ENCODE measurements around the gene SLC26A3.

Gene SLC26A3

GRCh38 chr7:107815254-107815882 lies 12.3 kb upstream of the SLC26A3 start:
- DNase-seq (ENCODE audit: low spot score) = peak; percentile 4

GRCh38 chr7:107813524-107813923 lies 10.5 kb upstream of the SLC26A3 start:
- DNase-seq (ENCODE audit: low spot score) = no peak

- no peak for DNase-seq (ENCODE audit: low spot score)
Observed at GRCh38 chr7:107811934-107812333, 8.9 kb upstream of the SLC26A3 start.

DNA sequence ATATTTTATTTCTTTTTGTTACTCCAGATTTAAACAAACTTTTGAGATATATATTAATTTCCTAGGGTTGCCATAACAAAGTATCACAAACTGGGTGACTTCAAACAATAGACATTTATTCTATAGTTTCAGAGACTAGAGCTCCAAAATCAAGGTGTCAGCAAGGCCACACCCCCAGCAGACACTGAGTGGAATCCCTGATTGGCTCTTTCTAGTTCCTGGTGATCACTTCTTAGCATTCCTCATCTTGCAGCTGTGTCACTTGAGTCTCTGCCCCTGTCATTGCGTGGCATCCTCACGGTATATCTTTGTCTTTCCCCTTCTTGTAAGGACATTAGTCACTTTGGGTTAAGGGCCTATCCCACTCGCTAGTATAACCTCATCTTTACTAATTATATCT lies 7.6 kb upstream of the SLC26A3 start:
- DNase-seq (ENCODE audit: low spot score) = no peak

- DNase-seq (ENCODE audit: low spot score) = no peak
Observed at GRCh38 chr7:107809179-107809578, 6.2 kb upstream of the SLC26A3 start.

DNA sequence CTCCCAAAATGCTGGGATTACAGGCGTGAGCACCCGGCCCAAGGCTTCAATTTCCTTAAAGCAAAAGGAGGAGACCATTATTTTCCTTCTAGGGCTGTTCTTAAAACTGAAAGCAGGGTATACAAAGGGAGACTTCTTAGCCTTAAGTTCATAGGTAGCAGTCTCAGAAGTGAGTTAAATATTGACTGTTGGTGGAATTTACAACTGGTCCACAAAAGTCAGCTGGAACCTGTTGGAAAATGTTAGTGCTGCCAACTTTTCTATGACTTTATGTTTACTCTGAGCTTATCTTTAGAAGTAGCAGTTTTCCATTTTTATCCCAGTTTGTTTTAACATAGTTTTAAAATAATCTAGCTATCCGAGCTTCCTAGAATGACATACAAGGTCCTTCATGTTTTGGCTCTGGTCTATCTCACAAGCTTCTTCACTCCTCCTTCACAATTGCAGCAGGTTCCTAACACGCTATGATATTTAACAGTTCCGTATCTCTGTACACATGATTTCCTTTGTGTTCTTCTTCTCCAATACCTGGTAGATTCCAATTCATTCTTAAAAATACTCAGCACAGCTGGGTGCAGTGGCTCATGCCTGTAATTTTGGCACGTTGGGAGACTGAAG lies 3.3 kb downstream of the SLC26A3 start:
- DNase-seq (ENCODE audit: low spot score) = no peak

DNA sequence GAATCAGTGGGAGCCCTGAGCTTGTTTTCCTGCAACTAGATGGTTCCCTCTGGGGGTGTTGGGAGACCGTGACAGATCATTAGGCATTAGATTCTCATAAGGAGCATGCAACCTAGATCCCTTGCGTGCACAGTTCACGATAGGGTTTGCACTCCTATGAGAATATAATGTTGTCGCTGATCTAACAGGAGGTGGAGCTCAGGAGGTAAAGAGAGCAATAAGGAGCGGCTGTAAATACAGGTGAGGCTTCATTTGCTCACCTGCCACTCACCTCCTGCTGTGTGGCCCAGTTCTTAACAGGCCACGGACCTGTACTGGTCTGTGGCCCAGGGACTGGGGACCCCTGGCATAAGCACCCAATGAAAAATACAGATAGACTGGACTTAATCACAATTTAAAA lies 10.7 kb downstream of the SLC26A3 start:
- no peak for DNase-seq (ENCODE audit: low spot score)

GRCh38 chr7:107789647-107790046 lies 13.4 kb downstream of the SLC26A3 start:
- no peak for DNase-seq (ENCODE audit: low spot score)

DNA sequence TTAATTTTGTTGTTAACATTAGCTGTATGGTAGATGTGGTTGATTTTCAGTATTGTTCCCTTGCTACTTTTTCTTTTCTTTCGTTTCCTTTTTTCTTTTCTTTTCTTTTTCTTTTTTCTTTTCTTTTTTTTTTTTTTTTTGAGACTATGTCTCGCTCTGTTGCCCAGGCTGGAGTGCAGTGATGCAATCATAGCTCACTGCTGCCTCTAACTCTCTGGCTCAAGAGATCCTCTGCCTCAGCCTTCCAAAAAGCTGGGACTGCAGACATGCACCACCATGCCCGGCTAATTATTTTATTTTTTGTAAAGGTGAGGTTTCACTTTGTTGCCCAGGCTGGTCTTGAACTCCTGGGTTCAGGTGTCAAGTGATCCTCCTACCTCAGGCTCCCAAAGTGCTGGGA lies 14.4 kb downstream of the SLC26A3 start:
- DNase-seq (ENCODE audit: low spot score) = no peak

DNA sequence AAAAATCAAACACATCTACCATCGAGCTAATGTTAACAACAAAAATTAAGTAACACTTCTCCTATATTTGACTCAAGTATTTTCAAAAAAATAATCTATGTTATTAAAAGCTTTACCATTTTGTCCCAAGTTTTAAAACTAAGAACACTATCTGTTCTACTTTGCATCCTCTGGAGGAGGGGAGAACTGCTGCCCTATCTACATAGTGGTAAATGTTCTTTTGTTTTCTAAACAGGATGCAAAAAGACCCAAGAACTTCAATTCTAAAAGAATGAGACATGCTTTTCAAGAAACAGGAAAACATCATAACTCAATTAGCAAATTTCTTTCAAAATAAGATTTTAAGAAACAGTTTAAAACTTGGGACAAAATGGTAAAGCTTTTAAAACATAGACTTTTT lies 14.8 kb downstream of the SLC26A3 start:
- DNase-seq (ENCODE audit: low spot score) = no peak

- no peak for DNase-seq (ENCODE audit: low spot score)
Observed at GRCh38 chr7:107785926-107786325, 17.1 kb downstream of the SLC26A3 start.

- no peak for DNase-seq (ENCODE audit: low spot score)
Observed at GRCh38 chr7:107785170-107785569, 17.9 kb downstream of the SLC26A3 start.

- DNase-seq (ENCODE audit: low spot score) = no peak
Observed at GRCh38 chr7:107783648-107784047, 19.4 kb downstream of the SLC26A3 start.

DNA sequence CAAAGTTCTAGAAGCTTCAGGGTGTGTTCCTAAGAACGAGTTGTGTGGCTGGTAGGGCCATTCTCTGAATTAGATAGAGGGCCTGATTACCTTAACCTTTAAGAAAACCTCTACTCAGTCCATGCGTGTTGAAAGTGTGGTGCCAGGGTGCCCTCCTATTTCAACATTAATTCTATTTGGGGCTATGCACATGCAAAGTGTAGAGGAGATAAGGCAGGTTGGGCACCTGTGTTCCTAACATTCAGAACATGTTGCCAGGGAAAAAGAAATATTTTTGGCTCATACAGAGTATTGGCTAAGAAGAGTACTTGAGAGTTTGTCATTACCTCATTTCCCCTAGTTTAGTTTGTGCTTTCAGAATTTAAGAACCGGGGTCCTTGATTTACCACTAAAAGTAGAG lies 20.6 kb downstream of the SLC26A3 start:
- no peak for DNase-seq (ENCODE audit: low spot score)

- DNase-seq (ENCODE audit: low spot score) = no peak
Observed at GRCh38 chr7:107779647-107780099, 23.4 kb downstream of the SLC26A3 start.

DNA sequence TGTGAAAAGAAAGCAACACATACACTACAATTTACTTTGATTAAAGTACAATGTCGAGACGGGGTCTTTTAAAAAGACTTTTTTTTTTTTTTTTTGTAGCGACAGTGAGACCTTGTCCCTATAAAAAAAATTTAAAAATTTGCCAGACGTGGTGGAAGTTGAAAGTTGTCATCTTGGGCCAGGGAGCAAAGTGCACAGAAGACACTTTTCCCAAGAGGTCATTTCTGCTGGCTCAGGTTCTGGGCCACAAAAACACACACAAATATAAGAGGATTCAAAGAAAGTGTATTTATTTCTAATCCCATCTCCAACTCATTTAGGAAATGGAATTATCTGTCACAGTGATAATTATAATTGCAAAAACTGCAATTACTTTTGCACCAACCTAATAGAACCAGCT lies 24.7 kb downstream of the SLC26A3 start:
- DNase-seq (ENCODE audit: low spot score) = no peak

DNA sequence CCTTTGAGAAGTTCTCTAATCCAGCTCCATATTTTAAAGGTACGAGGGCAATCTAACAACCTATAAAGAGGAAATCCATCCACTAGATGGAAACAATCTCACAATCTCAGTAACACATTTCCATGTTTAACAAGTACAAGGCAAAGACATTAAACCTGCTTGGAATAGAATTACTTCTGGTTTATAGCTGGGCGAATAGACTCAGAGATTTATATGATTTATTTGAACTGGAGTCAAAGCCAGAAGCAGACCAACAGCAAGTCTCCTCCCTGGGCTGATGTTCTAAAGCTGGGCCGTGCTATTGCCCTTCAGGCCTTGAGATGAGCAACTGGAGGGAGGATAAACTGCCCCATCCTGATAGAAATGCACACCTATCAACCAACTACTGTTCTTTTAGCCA lies 25.3 kb downstream of the SLC26A3 start:
- no peak for DNase-seq (ENCODE audit: low spot score)

DNA sequence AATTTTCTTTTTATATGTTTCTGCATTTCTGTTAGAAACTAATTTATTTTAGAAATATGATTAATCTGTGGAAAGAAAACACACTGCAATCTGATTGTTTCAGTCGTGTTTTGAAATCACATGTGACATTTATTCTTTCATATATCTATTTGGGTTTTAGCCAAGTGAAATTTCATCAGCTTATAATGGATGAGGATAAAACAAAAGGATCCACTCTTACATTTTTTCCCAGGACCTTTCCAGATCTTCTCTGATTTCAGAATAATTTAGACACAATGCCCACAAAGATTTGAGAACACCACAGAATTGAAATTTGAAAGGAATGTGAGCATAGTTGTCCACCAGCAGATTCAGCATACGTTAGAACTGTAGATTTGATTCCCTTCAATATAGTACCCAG lies 30.0 kb downstream of the SLC26A3 start:
- DNase-seq (ENCODE audit: low spot score) = no peak

GRCh38 chr7:107768263-107768662 lies 34.8 kb downstream of the SLC26A3 start:
- DNase-seq (ENCODE audit: low spot score) = peak; percentile 50

- DNase-seq (ENCODE audit: low spot score) = no peak
Observed at GRCh38 chr7:107767391-107767790, 35.6 kb downstream of the SLC26A3 start.

- no peak for DNase-seq (ENCODE audit: low spot score)
Observed at GRCh38 chr7:107758667-107759066, 44.4 kb downstream of the SLC26A3 start.

DNA sequence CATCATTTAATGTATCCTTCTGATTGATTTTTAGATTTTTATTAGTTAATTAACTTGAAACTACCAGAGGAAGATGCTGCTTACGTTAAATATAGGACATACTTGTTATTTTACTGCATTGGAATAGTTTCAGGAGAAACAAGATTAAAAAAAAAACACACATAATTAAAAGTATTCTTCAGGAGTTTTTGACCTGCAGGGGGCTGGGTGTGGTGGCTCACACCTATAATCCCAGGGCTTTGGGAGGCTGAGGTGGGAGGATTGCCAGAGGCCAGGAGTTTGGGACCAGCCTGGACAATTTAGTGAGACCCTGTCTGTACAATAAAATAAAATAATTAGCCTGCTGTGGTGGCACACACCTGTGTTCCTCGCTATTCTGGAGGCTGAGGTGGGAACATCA lies 48.4 kb downstream of the SLC26A3 start:
- no peak for DNase-seq (ENCODE audit: low spot score)

GRCh38 chr7:107751113-107751512 lies 51.9 kb downstream of the SLC26A3 start:
- DNase-seq (ENCODE audit: low spot score) = no peak

GRCh38 chr7:107746006-107746405 lies 57.0 kb downstream of the SLC26A3 start:
- DNase-seq (ENCODE audit: low spot score) = no peak
